Karpas-422 (cell line): Measurements from ENCODE around the gene EPAS1. TPM values are rescaled to one million over a fixed set of nuclear protein-coding genes. Genes with fewer than 3 reads are reported as not detected.

Source experiments
- DNase-seq: peaks from one replicate; pipeline ENCODE4 v3.0.0-alpha.2; 2015
- H2AFZ ChIP-seq: fragments of 200-600 bp; sonication (generic); 2 replicates; pipeline ENCODE4 v1.6.1; 2014; ENCODE audit warnings: antibody characterized with exemption, low read length, mixed read lengths
- H3K27ac ChIP-seq: fragments of 200-600 bp; sonication (generic); 2 replicates; pipeline ENCODE4 v1.5.1; 2014; ENCODE audit warnings: mild to moderate bottlenecking, low read length, moderate library complexity
- H3K27me3 ChIP-seq: fragments of 200-600 bp; sonication (generic); 2 replicates; pipeline ENCODE4 v1.6.1; 2014; ENCODE audit warnings: low read length, mixed read lengths
- H3K36me3 ChIP-seq: fragments of 200-600 bp; sonication (generic); 2 replicates; pipeline ENCODE4 v1.6.1; 2014; ENCODE audit warnings: low read length, mixed read lengths; ENCODE audit not compliant: insufficient read depth
- H3K4me1 ChIP-seq: fragments of 200-600 bp; sonication (generic); 2 replicates; pipeline ENCODE4 v1.6.1; 2014; ENCODE audit warnings: mild to moderate bottlenecking, low read length, mixed read lengths
- H3K4me2 ChIP-seq: fragments of 200-600 bp; sonication (generic); 2 replicates; pipeline ENCODE4 v1.6.1; 2014; ENCODE audit warnings: low read length, low read depth, mild to moderate bottlenecking; ENCODE audit not compliant: poor library complexity, severe bottlenecking
- H3K4me3 ChIP-seq: fragments of 200-600 bp; sonication (generic); 2 replicates; pipeline ENCODE4 v1.5.1; 2014; ENCODE audit warnings: mild to moderate bottlenecking, antibody characterized with exemption, low read length, mixed read lengths
- H3K79me2 ChIP-seq: fragments of 200-600 bp; sonication (generic); 2 replicates; pipeline ENCODE4 v1.6.1; 2014; ENCODE audit warnings: mild to moderate bottlenecking, low read length, mixed read lengths
- H3K9ac ChIP-seq: fragments of 200-600 bp; sonication (generic); 2 replicates; pipeline ENCODE4 v1.6.0; 2014; ENCODE audit warnings: low read length
- H3K9me2 ChIP-seq: fragments of 200-600 bp; sonication (generic), shearing (Covaris generic); replicated peaks from 2 replicates; pipeline ENCODE4 v1.6.0; 2014; ENCODE audit warnings: mild to moderate bottlenecking, low read length, moderate library complexity; ENCODE audit not compliant: insufficient read depth
- H3K9me3 ChIP-seq: fragments of 300-700, 200-600 bp; sonication (generic); 2 replicates; pipeline ENCODE4 v1.6.1; 2014; ENCODE audit warnings: low read length, mixed read lengths
- H4K20me1 ChIP-seq: fragments of 200-600 bp; sonication (generic); 2 replicates; pipeline ENCODE4 v1.6.1; 2014; ENCODE audit warnings: mild to moderate bottlenecking, antibody characterized with exemption, low read length, low read depth; ENCODE audit not compliant: insufficient read depth
- total RNA-seq: library from RNA; depleted of rRNA; stranded (reverse); fragments of >200 nt; shearing (Covaris generic); gene quantifications from 2 replicates; pipeline ENCODE4 v1.2.3, GENCODE V29; 2014; ENCODE audit warnings: low replicate concordance

The EPAS1 gene
- total RNA-seq, 1 experiment from 2014 or later, result not detected

DNA sequence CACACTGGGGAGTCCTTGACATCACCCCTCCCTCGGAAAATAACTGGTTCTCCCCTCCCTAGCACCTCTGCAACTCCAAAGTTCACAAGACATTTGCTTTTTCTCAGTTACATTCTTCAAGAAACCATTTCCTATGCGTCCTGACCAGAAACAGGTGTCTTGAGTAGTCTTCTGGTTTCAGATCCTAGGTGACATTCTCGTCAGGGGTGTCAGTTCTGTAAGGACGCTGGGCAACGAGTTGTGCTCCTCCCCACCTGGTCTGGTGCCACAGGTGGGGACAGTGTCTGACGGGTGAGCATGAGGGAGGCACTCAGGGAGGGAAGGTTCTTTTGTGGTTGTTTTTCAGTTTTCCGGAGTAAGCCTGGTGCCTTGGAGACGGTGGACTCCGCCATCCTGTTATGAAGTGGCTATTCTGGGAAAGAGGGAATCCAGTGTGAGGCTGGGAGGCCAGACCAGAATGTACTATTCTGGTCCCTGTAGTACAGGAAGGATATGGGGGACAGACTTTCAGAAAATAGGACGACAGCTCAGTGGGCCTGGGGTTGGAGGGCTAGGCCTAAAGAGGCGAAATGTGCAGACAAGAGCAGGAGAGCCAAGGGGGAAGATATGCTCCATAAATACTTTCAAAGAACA, 50.6 kb downstream of the EPAS1 start:
- H3K36me3 ChIP-seq, result no peaks in the 10 kb centered on the region
- no peaks in the 10 kb centered on the region for H3K27me3 ChIP-seq
- no peaks in the 10 kb centered on the region for H4K20me1 ChIP-seq
- H3K4me3 ChIP-seq, result no peak overlapping the region
- no peak overlapping the region for H3K27ac ChIP-seq
- no peaks in the 10 kb centered on the region for H3K79me2 ChIP-seq
- no peaks in the 10 kb centered on the region for H3K9me3 ChIP-seq
- no peaks in the 10 kb centered on the region for H3K4me1 ChIP-seq
- no peak overlapping the region for H3K4me2 ChIP-seq
- DNase-seq, result no peak
- no peak overlapping the region for H2AFZ ChIP-seq
- no peak overlapping the region for H3K9ac ChIP-seq
- no peaks in the 10 kb centered on the region for H3K9me2 ChIP-seq

DNA sequence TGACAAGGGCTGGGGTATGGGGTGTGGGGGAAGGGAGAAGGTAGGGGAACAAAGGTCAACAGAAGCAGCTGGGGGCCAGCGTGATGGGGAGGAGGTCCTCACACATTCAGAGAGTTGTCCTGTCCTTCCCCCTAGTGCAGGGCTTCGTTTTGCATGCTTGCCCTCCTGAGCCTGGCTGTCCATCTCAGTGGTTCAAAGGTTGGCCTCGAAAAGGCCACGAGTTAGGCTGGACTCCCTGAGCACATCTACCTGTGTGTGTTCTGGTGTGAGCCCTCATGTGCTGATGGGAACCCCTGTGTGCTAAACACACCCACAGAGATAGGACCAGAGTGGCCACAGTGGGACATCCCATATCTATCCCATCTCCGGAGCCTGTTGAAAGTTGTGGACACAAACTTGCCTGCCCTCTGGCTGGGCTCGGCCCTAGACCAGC, 51.9 kb downstream of the EPAS1 start:
- no peaks in the 10 kb centered on the region for H3K4me1 ChIP-seq
- H3K79me2 ChIP-seq, result no peaks in the 10 kb centered on the region
- H4K20me1 ChIP-seq, result no peaks in the 10 kb centered on the region
- no peak overlapping the region for H3K9ac ChIP-seq
- no peak overlapping the region for H3K4me3 ChIP-seq
- no peaks in the 10 kb centered on the region for H3K36me3 ChIP-seq
- DNase-seq, result no peak
- H2AFZ ChIP-seq, result no peak overlapping the region
- H3K27me3 ChIP-seq, result no peaks in the 10 kb centered on the region
- H3K4me2 ChIP-seq, result no peak overlapping the region
- no peak overlapping the region for H3K27ac ChIP-seq
- H3K9me2 ChIP-seq, result no peaks in the 10 kb centered on the region
- H3K9me3 ChIP-seq, result no peaks in the 10 kb centered on the region

- H3K4me3 ChIP-seq, result no peak overlapping the region
- H3K79me2 ChIP-seq, result no peaks in the 10 kb centered on the region
- no peak overlapping the region for H3K4me2 ChIP-seq
These were observed 53.0 kb downstream of the EPAS1 start for GRCh38 chr2:46350029-46350689.

GRCh38 chr2:46351098-46351749, 54.0 kb downstream of the EPAS1 start:
- no peaks in the 10 kb centered on the region for H3K36me3 ChIP-seq
- H3K9me3 ChIP-seq, result no peaks in the 10 kb centered on the region
- H3K79me2 ChIP-seq, result no peaks in the 10 kb centered on the region
- no peak overlapping the region for H3K9ac ChIP-seq
- DNase-seq, result no peak
- no peak overlapping the region for H2AFZ ChIP-seq
- no peaks in the 10 kb centered on the region for H4K20me1 ChIP-seq
- H3K4me1 ChIP-seq, result no peaks in the 10 kb centered on the region
- H3K9me2 ChIP-seq, result no peaks in the 10 kb centered on the region
- H3K27me3 ChIP-seq, result no peaks in the 10 kb centered on the region
- H3K4me3 ChIP-seq, result no peak overlapping the region
- no peak overlapping the region for H3K27ac ChIP-seq
- H3K4me2 ChIP-seq, result no peak overlapping the region

More at GRCh38 chr2:46350029-46350689, 53.0 kb downstream of the EPAS1 start:
- no peak overlapping the region for H2AFZ ChIP-seq
- no peaks in the 10 kb centered on the region for H3K4me1 ChIP-seq
- no peak for DNase-seq
- H3K27ac ChIP-seq, result no peak overlapping the region
- no peaks in the 10 kb centered on the region for H3K27me3 ChIP-seq
- no peaks in the 10 kb centered on the region for H3K9me2 ChIP-seq
- no peaks in the 10 kb centered on the region for H3K36me3 ChIP-seq
- H3K9me3 ChIP-seq, result no peaks in the 10 kb centered on the region
- H3K9ac ChIP-seq, result no peak overlapping the region
- H4K20me1 ChIP-seq, result no peaks in the 10 kb centered on the region

DNA sequence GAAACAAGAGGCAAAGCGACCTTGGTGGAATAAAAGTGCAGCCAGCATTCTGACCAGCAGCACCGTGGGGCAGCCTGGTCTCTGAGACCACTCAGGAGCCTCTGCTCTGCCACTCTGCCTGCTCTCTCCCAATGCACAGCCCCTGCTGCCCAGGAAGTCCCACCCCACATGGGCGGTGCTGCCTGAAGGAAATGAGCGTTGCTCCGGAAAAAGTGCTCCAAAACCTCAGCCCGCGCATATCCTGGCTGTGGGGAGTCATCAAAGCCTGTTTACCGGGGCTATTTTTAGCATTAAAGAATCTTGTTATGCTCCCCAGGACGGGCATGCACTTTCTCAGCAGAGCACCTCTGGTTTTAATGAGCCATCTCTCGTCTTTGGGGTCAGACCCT, 54.5 kb downstream of the EPAS1 start:
- no peak overlapping the region for H3K4me2 ChIP-seq
- H2AFZ ChIP-seq, result no peak overlapping the region
- no peak overlapping the region for H3K4me3 ChIP-seq
- DNase-seq, result no peak
- H3K79me2 ChIP-seq, result no peaks in the 10 kb centered on the region
- no peaks in the 10 kb centered on the region for H3K36me3 ChIP-seq
- H3K9me2 ChIP-seq, result no peaks in the 10 kb centered on the region
- H3K27ac ChIP-seq, result no peak overlapping the region
- no peak overlapping the region for H3K9ac ChIP-seq
- H3K4me1 ChIP-seq, result no peaks in the 10 kb centered on the region
- H3K27me3 ChIP-seq, result no peaks in the 10 kb centered on the region
- no peaks in the 10 kb centered on the region for H4K20me1 ChIP-seq
- no peaks in the 10 kb centered on the region for H3K9me3 ChIP-seq

GRCh38 chr2:46352621-46353020, 55.4 kb downstream of the EPAS1 start:
- no peaks in the 10 kb centered on the region for H3K4me1 ChIP-seq
- H2AFZ ChIP-seq, result no peak overlapping the region
- no peaks in the 10 kb centered on the region for H3K79me2 ChIP-seq
- H3K4me3 ChIP-seq, result no peak overlapping the region
- no peaks in the 10 kb centered on the region for H4K20me1 ChIP-seq
- H3K4me2 ChIP-seq, result no peak overlapping the region
- DNase-seq, result no peak
- no peaks in the 10 kb centered on the region for H3K9me2 ChIP-seq
- no peaks in the 10 kb centered on the region for H3K36me3 ChIP-seq
- H3K9me3 ChIP-seq, result no peaks in the 10 kb centered on the region
- no peaks in the 10 kb centered on the region for H3K27me3 ChIP-seq
- H3K27ac ChIP-seq, result no peak overlapping the region
- no peak overlapping the region for H3K9ac ChIP-seq

- Histone ChIP-seq H3K4me3 (no peak overlapping the region), H3K4me1 (no peaks in the 10 kb centered on the region), H3K9me2 (no peaks in the 10 kb centered on the region), H2AFZ (no peak overlapping the region), H3K4me2 (no peak overlapping the region), H3K27me3 (no peaks in the 10 kb centered on the region), H3K27ac (no peak overlapping the region), H3K9ac (no peak overlapping the region), H3K36me3 (no peaks in the 10 kb centered on the region), H4K20me1 (no peaks in the 10 kb centered on the region), H3K79me2 (no peaks in the 10 kb centered on the region), H3K9me3 (no peaks in the 10 kb centered on the region)
- DNase-seq, result no peak
These were observed 56.3 kb downstream of the EPAS1 start for GRCh38 chr2:46353509-46353908.

- no peak overlapping the region for H3K4me3 ChIP-seq
These were observed 58.5 kb downstream of the EPAS1 start for GRCh38 chr2:46355756-46356155.

More at GRCh38 chr2:46355756-46356155, 58.5 kb downstream of the EPAS1 start:
- no peak for DNase-seq
- Histone ChIP-seq H3K79me2 (no peaks in the 10 kb centered on the region), H3K27ac (no peak overlapping the region), H2AFZ (no peak overlapping the region), H3K9ac (no peak overlapping the region), H3K9me2 (no peaks in the 10 kb centered on the region), H4K20me1 (no peaks in the 10 kb centered on the region), H3K36me3 (no peaks in the 10 kb centered on the region), H3K4me1 (no peaks in the 10 kb centered on the region), H3K27me3 (no peaks in the 10 kb centered on the region), H3K4me2 (no peak overlapping the region), H3K9me3 (no peaks in the 10 kb centered on the region)
